GM12865 (cell line): Measurements from ENCODE around the gene TBC1D20.
A peak's percentile ranks its signal among the peaks of the same experiment; 100 is the strongest.

Experiments used
- DNase-seq: peaks from one replicate; pipeline ENCODE4 v3.0.0; 2010; ENCODE audit warnings: low read depth
- H3K4me3 ChIP-seq: 2 replicates; pipeline ENCODE4 v1.5.1; 2011; ENCODE audit warnings: mild to moderate bottlenecking, low read depth, low read length, control low read depth
- TF ChIP-seq, protein P1 (sequence below): IDR thresholded peaks from 2 replicates; pipeline ENCODE4 v1.5.1; 2011; ENCODE audit warnings: low read length, control low read depth, low read depth, inconsistent platforms; ENCODE audit not compliant: insufficient read depth; ENCODE audit errors: missing control alignments

The TBC1D20 gene

DNA sequence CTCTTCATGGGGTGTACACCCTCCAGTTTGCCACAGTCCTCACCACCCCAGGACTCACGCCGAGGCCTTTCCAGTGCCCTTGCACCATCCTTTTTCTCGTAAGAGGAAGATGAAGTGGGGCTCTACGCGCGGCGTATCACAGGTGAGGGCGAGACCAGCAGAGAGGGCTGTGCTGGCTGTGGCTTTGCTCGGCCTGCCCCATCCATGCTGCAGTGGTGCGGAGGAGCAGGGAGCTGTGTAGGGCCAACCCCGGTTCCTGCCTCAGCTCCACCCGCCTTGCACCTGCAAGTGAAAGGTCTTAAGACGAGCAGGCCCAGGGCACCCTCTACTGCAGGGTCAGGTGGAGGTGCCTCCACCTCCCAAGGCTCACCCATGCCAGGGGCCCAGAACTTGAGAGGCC, 30.1 kb downstream of the TBC1D20 start:
- no peak for DNase-seq
- TF ChIP-seq, protein P1, sequence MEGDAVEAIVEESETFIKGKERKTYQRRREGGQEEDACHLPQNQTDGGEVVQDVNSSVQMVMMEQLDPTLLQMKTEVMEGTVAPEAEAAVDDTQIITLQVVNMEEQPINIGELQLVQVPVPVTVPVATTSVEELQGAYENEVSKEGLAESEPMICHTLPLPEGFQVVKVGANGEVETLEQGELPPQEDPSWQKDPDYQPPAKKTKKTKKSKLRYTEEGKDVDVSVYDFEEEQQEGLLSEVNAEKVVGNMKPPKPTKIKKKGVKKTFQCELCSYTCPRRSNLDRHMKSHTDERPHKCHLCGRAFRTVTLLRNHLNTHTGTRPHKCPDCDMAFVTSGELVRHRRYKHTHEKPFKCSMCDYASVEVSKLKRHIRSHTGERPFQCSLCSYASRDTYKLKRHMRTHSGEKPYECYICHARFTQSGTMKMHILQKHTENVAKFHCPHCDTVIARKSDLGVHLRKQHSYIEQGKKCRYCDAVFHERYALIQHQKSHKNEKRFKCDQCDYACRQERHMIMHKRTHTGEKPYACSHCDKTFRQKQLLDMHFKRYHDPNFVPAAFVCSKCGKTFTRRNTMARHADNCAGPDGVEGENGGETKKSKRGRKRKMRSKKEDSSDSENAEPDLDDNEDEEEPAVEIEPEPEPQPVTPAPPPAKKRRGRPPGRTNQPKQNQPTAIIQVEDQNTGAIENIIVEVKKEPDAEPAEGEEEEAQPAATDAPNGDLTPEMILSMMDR, result no peak
- no peak overlapping the region for H3K4me3 ChIP-seq

GRCh38 chr20:431012-431904, 31.1 kb downstream of the TBC1D20 start:
- peak; percentile 71 for DNase-seq
- H3K4me3 ChIP-seq, result no peak overlapping the region
- TF ChIP-seq, protein P1, result peak; percentile 37

GRCh38 chr20:430091-430999, 32.0 kb downstream of the TBC1D20 start:
- no peak for DNase-seq
- no peak overlapping the region for H3K4me3 ChIP-seq
- TF ChIP-seq, protein P1, result no peak

- DNase-seq, result no peak
- TF ChIP-seq, protein P1, result no peak
- H3K4me3 ChIP-seq, result no peak overlapping the region
These were observed 33.6 kb downstream of the TBC1D20 start for GRCh38 chr20:428658-429200.

DNA sequence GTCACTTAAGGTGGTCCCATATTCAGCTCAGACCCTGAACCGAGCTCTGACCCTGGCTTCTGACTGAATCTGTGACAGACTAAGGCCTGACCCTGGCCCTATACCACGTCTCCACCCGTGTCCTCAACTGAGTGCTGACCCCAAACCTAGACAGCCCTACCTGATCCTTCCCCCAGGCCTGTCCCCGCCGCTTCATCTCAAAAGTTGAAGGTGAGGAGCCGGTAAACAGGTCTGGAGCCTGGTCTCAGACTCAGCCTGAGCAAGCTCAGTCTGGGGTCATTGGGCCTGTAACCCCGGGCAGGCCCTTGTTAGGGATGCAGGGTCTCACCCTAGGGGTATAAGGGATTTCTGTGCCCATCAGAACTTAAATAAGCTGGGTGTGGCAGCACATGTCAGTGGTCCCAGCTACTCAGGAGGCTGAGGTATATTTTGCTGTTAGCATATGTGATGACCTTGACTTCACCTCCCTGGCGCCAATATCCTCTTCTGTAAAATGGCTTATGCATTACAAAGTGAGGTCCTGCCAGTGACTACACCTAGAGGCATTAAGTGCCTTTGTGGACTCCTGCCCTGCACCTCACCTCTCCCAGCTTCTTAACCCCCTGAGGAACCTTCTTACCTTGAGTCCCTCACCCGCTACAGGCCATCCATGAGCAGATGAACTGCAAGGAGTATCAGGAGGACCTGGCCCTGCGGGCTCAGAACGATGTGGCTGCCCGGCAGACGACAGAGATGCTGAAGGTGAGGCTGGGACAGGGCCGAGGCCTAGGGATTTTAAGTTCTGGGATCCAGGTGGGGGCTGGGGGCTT, 34.3 kb downstream of the TBC1D20 start:
- H3K4me3 ChIP-seq, result no peak overlapping the region
- TF ChIP-seq, protein P1, result no peak
- no peak for DNase-seq

DNA sequence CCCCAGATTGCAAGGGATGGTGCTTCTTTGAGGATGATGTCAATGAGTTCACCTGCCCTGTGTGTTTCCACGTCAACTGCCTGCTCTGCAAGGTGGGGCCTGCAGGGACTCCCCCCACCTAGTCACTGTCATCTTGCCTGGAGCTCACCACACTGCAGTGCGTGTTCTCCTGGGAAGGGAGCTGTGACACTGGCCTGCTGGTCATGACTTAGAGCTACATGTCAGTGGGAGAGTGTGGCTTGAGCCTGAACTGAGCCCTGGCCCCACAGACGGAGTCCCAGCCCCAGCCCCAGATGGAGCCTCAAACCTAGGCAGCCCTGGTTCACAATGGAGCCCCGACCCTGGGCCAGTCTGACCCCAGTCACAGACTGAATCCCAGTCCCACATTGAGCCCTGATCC, 34.9 kb downstream of the TBC1D20 start:
- DNase-seq, result no peak
- H3K4me3 ChIP-seq, result no peak overlapping the region
- TF ChIP-seq, protein P1, result no peak
